Kidney glomerular epithelial cell (primary cell): ENCODE results near the gene PLK5.
"Not testable (repeated sequence)": the region's sequence is repeated elsewhere in the genome, so short reads cannot be mapped to it uniquely, and the experiment has no call there.

Source experiments
- DNase-seq: peaks from one replicate; lab custom pipeline; 2025; lab: John Stamatoyannopoulos, UW

Gene PLK5

DNA sequence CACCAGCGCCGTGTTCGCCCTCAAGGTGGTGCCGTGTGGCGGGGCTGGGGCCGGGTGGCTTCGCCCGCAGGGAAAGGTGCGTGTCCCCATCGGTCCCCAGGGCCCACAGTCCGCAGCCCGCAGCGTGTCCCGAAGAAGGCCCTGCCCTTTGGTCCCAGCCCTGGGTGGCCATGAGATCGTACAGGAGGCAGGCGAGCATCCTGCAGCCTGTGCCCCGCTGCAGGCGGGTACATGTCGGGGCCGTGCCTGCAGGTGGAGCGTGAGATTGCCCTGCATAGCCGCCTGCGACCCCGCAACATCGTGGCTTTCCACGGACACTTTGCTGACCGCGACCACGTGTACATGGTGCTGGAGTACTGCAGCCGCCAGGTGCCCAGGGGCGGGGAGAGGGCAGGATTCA is 1.5 kb downstream of the PLK5 start:
- no peak for DNase-seq

DNA sequence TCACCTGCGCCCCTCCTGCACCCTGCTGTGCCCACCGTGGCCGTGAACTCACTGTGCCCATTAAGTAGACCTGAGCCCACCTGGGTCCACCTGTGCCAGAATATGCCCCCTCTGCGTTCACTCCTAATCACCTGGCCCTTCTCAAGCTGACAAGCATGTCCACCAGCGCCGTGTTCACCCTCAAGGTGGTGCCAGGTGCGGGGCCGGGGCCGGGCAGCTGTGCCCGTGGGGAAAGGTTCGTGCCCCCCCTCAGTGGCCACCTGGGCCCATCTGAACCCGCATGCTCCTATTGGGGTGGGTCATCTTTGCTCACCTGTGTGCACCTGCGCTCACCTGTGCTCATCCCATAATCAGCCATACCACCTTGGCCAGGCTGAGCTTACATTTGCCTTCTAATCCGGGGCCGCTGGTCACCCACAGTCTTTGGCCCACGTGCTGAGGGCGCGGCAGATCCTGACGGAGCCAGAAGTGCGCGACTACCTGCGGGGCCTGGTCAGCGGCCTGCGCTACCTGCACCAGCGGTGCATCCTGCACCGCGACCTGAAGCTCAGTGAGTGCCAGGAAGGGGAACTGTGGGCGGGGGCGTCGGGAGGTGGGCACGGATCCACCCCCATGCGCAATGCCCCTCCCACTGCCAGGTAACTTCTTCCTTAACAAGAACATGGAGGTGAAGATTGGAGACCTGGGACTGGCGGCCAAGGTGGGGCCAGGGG is 2.3 kb downstream of the PLK5 start:
- no peak for DNase-seq

DNA sequence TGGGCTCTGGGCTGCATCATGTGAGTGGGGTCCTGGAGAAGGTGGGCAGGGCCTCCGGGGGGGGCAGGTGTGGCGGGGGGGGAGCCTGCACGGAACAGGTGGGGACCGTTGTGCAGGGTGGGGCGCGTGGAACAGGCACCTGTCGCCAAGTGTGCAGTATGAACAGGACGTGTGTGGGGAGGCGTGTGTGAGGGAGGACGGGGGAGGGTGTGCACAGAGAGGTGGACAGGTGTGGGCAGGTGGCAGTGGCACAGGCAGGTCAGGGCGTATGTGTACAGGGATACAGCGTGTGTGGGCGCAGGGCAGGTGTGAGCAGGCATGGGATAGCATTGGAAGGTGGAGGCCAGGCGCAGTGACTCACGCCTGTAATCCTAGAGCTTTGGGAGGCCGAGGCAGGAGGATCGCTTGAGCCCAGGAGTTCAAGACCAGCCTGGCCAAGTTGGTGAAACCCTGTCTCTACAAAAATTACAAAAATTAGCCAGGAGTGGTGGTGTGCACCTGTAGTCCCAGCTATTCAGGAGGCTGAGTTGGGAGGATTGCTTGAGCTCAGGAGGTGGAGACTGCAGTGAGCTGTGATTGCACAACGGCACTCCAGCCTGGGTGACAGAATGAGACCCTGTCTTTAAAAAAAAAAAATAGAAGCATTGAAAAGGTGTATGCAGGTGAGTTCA is 3.2 kb downstream of the PLK5 start:
- no peak for DNase-seq

DNA sequence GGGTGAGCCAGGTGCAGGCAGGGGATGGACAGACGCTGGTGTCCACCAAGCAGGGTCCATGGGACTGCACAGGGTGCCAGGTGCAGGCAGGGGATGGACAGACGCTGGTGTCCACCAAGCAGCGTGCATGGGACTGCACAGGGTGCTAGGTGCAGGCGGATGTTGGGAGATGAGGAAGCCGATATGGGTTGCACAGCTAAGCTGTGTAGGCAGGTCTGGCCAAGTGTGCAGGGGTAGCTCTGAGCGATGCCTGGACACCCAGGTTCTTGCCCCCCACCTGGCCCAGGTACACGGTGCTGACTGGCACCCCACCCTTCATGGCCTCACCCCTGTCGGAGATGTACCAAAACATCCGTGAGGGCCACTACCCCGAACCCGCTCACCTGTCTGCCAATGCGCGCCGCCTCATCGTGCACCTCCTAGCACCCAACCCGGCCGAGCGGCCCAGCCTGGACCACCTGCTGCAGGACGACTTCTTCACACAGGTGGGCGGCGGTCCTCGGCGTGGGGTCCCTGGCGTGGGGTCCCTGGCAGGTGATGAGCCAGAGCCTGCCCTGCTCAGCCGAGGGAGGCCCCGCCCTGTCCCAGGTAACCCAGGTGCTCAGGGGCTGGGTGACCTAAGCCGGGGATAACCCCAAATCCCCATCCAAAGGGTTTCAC is 3.9 kb downstream of the PLK5 start:
- no peak for DNase-seq

DNA sequence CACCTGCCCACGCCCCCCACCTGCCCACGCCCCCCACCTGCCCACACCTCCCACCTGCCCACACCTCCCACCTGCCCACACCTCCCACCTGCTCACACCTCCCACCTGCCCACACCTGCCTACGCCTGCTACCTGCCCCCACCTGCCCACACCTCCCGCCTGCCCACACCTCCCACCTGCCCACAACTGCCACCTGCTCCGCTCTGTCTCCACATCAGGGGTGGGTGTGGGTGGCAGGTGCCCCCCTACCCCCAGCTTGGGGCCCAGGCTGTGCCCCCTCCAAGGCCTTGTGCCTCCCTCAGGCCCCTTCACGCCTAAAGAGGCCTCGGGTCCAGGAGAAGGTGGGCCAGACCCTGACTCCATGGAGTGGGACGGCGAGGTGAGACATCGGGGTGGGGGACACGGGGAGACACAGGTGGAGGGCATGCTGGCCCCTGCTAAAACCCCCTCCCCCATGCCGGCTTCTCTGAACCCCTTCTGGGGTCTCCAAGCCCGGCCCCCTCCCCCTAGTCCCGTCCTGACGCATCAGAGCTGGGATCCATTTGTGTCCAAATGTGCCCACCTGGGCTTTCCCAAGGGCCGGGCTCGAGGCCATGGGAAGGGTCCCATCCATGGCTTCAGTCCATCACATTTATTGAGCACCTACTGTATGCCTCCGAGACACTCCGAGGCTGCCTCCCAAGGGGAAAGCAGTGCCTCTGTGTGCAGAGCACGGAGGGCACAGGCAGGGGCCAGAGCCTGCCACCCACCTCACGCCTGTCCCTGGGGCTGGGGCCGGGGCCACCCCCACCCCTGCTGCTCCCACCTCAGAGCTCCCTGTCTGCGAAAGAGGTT is 4.9 kb downstream of the PLK5 start:
- DNase-seq = no peak

DNA sequence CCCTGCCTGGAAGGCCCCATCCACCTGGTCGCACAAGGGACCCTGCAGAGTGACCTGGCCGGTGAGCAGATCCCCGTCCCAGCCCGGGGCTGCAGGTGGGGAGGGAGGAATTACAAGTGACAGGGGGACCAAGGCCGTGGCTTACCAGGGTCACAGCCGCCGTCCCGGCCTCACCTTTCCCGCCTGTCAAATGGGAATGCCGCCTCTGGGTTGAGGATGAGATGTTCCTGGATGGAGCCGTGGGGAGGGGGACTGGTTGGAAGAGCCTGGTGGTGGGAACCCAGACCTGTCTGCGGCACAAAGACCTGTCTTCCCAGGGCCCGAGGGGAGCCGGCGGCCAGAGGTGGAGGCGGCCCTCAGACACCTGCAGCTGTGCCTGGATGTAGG is 5.5 kb downstream of the PLK5 start:
- no peak for DNase-seq

DNA sequence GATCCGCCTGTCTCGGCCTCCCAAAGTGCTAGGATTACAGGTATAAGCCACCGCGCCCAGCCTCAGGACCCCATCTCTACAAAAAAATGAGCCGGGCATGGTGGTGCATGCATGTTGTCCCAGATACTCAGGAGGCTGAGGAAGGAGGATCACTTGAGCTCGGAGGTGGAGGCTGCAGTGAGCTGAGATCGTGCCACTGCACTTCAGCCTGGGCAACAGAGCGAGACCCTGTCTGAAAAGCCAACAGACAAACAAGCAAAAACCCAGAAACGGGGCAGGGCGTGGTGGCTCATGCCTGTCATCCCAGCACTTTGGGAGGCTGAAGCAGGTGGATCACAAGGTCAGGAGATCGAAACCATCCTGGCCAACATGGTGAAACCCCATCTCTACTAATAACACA is 7.0 kb downstream of the PLK5 start:
- DNase-seq = not testable (repeated sequence)

DNA sequence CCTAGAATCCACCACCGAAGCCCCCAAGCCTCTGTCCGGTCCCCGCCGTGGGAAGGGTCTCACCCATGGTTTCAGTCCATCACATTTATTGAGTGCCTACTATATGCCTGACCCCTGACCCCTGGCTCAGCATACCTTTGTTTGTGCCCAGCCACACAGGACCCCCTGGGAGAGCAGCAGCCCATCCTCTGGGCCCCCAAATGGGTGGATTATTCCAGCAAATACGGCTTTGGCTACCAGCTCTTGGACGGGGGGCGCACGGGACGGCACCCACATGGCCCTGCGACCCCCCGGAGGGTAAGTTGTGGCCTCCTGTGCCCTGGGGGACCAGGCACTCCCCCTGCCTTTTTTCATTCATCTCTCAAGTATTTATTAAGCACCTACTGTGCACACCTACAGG is 7.7 kb downstream of the PLK5 start:
- DNase-seq = no peak

DNA sequence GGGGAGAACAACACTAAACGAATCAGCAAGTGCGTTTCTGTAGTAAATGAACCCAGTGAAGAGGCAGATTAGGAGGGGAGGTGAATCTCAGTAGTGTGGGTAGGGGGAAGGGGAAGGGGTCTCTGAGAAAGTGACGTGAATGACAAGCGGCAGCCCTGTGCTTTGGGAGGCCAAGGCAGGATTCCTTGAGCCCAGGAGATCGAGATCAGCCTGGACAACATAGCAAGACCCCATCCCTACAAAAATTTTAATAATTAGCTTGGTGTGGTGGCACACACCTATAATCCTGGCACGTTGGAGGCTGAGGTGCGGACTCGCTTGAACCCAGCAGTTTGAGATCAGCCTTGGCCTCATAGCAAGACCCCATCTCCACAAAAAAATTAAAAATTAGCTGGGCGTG is 8.1 kb downstream of the PLK5 start:
- no peak for DNase-seq

DNA sequence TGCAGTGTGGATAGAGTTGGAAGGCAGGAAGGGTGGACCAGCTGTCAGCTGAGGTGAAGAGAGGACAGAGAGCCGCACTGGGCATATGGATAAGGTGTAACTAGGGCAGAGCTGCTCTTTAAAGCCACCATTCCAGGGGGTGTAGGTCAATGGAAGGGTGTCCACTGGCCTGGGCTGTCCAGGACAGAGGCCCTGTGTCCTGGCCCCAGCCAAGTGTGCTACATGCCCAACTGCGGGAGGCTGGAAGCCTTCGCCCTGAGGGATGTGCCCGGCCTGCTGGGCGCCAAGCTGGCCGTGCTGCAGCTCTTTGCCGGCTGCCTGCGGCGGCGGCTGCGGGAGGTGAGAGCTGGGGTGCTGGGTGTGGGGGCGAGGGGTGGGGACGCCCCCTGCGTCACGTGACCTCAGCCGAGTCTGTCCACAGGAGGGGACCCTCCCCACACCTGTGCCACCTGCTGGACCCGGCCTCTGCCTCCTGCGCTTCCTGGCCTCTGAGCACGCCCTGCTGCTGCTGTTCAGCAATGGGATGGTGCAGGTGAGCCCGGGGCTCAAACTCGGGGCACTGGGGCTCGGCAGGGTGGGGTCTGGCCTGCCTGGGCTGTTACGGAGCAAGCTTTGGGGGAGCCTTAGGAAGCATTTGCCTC is 9.8 kb downstream of the PLK5 start:
- no peak for DNase-seq

DNA sequence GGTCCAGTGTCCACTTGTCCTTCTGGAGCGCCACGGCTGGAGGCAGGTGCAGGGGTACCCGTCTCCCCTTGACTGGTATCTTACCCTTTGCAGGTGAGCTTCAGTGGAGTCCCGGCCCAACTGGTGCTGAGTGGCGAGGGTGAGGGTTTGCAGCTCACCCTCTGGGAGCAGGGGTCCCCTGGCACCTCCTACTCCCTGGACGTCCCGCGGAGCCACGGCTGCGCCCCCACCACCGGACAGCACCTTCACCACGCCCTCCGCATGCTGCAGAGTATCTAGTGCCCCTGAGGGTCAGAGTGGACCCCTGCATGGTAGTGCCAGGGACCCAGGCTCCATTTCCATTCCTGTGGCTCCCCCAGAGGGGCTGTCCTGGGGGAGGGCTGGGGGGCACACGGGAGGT is 11.1 kb downstream of the PLK5 start:
- no peak for DNase-seq

DNA sequence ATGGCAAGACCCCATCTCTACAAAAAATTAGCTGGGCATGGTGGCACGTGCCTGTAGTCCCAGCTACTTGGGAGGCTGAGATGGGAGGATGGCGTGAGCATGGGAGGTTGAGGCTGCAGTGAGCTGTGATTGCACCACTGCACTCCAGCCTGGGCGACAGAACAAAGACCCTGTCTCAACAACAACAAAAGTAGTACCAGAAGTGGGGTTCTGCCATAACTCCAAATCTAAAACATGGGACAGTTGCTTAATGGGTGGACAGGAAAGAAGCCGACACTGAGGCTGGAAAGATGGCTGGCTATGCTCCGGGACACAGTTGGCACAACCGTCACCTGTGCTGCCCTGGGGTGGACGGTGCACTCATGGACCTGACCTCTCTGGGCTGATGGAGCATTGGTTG is 11.8 kb downstream of the PLK5 start:
- not testable (repeated sequence) for DNase-seq

DNA sequence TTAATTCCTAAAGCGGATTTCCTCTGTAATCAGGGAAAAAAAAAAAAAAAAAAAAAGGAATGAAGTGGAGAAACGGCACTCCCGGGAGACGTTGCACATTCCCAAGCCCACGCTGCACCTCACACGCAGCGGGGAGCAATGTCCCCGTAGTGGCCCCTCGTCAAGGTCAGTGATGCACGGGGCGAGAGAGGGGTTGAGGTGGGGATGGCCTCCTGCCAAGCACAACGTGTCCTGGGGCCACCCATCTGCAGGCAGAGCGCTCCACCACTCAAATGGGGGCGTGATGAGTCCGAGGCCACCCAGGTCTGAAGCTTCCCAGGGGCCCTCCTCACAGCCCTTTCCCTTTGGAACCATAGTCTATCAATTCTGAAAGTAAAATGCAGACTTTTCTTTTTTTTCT is 15.1 kb downstream of the PLK5 start:
- no peak for DNase-seq

DNA sequence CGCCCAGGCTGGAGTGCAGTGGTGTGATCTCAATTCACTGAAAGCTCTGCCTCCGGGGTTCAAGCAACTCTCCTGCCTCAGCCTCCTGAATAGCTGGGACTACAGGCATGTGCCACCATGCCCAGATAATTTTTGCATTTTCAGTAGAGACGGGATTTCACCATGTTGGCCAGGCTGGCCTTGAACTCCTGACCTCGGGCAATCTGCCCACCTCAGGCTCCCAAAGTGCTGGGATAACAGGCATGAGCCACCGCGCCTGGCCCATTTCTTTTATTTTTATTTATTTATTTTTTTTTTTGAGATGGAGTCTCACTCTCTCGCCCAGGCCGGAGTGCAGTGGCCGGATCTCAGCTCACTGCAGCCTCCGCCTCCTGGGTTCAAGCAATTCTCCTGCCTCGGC is 15.9 kb downstream of the PLK5 start:
- DNase-seq = not testable (repeated sequence)

DNA sequence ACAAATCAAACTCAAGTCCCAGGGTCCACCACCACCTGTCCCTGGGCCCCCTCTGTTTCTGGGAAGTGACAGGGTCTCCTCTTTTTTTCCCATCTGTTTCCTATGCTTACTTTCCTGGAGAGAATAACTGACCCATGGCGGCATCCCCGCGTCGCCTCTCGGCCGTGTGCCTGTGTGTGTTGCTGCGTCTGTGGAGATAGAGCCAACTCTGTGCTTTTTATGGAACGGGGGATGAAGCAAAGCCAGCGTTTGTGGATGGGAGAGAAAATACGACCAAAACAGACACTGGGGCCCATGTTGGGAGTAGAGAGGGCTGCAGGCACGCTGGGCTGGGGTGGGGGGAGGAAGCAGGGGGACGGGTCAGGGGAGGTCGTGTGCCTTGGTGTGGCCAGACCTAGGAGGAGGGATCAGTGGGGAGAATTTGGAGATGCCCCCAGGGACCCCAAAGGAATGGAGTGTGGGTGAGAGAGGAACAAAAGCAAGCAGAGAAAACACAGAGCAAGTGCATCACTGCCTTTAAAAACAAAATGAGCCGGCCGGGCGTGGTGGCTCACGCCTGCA is 16.6 kb downstream of the PLK5 start:
- no peak for DNase-seq

DNA sequence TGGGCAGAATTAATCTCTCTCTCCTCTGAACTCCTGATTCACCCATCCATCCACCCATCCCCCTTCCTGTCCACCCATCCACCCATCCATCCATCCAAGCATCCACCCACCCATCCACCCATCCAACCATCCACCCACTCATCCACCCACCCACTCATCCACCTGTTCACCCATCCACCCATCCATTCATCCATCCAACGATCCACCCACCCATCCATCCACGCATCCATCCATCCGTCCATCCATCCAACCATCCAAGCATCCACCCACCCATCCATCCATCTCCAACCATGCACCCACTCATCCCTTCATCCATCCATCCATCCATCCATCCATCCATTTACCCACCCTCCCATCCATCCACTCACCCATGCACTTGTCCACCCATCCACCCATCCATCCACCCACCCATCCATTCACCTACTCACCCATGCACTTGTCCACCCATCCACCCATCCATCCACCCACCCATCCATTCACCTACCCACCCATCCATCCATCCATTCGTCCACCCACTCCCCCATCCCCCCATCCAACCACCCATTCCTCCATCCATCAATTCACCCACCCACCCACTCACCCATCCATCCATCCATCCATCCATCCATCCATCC is 25.6 kb downstream of the PLK5 start:
- DNase-seq = no peak

DNA sequence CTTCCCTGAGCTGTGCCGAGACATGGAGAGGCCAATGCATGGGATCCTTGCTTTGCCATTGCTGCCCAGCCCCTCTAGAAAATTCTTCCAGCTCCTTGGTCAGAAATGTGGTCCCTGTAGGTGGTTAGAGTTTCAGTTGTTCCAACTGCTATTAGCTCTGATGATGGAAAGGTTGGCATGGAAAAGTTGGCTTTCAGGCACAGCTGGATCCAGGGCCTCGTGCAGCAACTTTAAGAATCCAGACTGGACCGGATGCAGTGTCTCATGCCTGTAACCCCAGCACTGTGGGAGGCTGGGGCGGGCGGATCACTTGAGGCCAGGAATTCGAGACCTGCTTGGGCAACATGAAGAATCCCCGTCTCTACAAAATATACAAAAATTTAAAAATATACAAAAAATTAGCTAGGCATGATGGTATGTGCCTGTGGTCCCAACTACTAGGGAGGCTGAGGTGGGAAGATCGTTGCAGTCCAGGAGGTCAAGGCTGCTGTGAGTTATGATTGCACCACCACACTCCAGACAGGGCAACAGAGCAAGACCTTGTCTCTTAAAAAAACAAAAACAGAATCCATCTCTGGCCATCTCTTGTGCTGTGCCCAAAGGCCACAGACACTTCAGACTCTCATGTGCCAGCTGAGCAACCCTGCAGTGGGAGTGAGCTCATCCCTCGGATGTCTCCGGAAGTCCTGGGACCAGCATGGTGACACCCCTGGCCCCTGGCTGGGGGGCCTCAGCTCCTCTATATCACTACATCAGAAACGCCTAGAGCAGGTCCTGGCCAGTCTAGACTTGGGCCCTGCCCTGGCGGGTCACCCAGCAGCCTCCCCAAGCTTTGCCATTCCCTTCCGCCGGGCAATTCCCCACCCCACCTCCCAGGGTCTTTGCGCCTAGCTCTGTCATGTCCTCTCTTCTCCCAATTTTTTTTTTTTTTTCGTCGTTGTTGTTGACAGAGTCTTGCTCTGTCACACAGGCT is 27.5 kb downstream of the PLK5 start:
- DNase-seq = no peak

DNA sequence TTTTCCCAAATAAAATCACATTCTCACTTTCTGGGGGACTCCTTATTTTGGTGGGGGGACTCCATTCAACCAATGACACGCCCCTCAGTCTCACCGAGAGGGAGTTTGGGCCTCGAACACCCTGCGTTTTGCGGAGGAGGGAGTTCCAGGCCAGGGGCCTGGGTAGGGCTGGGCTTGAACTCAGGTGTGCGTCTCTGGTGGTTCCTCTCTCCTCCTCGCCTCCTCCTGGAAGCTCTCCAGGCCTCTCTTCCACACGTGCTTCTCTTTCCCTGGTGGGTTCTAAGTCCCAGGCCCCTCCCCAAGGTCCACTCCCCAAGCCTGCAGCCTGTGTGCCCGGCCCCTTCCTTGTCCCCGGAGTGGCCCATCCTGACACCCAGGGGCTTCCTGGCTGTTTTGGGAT is 29.5 kb downstream of the PLK5 start:
- no peak for DNase-seq

DNA sequence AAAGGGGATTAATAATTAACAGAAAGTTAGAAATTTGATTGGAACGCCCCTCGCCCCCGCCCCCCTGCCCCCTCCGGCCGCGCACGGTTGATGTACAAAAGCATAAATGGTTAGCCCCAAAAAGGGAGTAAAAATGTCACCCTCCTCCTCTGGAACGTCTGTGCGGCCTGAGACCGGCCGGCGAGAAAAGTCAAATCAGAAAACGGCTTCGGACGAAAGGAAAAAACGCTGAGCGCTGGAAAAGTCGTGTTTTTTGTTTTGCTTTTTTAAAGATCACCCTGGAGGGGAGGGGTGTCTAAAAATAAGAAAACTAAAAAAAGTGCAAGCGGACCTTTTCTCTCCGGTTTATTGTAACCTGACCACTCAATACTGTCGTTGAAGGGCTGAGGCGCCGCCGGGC is 31.1 kb downstream of the PLK5 start:
- DNase-seq = no peak
